AG09319 (cell line): ENCODE measurements around the gene NGEF.

Source experiments
- DNase-seq: peaks from one replicate; pipeline ENCODE4 v3.0.0-alpha.2; 2010; ENCODE audit warnings: low read depth; ENCODE audit errors: extremely low read depth
- CTCF ChIP-seq: IDR thresholded peaks from 2 replicates; pipeline ENCODE4 v1.5.1; 2011; ENCODE audit warnings: low read depth, mild to moderate bottlenecking, inconsistent platforms, low read length, moderate library complexity

NGEF gene

DNA sequence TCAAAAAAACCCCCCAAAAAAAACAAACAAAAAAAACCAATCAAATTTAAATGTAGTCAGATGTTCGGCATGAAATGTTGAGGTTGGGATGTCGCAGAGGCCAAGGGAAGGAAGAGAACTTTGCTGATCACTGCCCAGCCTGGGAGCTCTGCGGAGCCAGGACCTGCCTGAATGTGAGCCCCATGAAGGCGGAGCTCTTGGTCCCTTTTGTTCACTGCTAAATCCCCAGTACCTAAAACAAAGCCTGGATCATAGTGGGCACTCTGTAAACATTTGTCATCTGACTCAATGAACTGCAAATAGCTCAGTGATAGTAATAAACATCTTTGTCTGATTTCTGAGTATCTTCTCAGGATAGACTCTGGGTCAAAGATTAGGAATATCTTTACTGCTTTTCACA lies 64.0 kb downstream of the NGEF start:
- no peak for DNase-seq
- TF ChIP-seq CTCF = no peak

DNA sequence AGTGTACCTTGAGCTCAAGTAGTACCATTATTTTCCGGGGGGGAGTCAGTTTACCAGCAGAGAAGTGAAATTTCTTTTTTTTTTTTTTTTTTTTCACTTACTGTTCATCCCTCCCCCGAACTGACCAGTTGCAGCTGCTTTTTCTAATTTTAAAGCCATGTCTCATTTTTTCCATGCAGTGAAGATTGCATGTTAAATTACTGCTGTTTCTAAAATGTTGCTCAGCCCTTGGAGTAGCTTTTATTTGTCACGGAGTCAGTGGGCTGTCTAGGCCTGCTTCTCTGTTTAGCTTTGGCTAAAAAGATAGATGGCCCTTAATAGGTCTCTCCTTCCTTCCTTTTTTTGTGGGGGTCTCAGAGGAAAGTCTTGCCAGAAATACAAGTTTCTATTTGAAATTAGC lies 70.2 kb downstream of the NGEF start:
- no peak for DNase-seq

DNA sequence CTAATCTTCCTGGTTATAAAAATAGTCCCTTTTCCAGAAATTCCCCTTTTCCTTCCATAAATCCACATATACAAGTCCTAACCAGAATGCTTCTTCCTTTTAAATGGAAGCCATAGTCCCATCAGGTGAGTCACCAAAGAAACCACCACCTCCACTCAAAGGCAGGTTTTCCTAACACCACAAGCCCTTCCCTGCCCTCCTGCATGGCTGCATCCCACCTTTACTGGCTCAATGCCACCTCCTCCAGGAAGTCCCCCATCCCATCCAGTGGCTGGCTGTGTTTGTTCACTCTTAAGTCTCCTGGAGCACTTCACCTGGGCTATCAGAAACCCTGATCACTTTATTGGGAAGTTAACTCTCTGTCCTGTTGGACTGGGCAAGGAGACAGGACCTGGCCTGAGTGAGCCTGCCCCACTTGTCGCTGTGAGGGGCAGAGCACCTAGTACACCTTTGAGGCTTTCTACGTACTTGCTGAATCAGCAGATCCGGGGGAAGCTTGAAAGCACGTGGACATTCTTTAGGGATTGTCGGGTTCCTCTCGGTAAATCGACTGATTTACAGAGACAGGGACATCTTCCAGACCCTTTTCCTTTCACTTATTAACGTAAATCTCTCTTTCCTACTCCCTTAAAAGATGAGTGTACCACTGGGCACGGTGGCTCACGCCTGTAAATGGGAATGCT lies 71.0 kb downstream of the NGEF start:
- no peak for DNase-seq
- TF ChIP-seq CTCF = no peak

More for the DNA sequence above, 70.2 kb downstream of the NGEF start:
- no peak for TF ChIP-seq CTCF

GRCh38 chr2:232941400-232941799 lies 71.7 kb downstream of the NGEF start:
- no peak for TF ChIP-seq CTCF
- DNase-seq = no peak

DNA sequence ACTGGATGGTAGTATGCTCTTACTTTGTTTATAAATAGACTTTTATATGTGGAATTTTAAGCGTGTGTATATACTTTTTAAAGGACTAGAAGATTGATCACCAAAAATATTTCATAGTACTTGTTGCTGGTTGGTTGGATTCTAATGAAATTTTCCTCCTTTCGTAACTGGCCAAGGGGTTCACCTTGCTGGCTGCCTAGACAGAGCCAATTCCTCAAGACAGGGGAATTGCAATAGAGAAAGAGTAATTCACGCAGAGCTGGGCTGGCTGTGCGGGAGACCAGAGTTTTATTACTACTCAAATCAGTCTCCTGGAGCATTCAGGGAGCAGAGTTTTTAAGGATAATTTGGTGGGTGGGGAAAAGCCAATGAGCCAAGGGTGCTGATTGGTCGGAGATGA lies 72.3 kb downstream of the NGEF start:
- no peak for DNase-seq
- TF ChIP-seq CTCF = no peak

DNA sequence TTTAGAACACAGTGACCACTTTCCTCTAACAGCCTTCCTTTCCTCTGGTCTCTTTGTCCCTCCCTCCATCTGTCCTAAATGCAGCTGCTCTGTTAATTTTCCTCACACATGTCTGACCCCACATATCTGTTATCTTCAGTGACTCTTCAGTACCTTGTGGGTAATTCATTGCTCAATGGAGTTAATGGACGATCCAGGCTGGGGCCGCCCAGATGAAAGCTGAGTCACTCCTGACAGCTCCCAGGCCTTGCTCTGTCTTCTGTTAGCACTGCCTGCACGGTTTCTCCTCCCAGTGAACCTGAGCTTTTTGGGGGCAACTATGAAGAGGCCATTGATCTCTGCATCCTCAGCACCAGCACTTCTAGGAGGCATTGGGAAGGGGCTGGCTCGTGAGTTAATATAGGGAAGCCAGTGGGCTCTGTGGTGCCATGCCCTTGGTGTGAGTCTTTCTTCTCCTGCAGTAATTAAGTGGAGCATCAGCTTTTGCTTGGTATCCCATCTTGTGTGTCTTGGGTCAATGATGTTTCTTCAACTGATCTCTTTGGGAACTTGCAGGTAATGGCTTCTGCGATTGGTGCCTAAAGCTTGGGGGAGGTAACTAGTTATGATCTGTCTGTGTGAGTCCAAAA lies 75.7 kb downstream of the NGEF start:
- no peak for TF ChIP-seq CTCF
- DNase-seq = no peak

DNA sequence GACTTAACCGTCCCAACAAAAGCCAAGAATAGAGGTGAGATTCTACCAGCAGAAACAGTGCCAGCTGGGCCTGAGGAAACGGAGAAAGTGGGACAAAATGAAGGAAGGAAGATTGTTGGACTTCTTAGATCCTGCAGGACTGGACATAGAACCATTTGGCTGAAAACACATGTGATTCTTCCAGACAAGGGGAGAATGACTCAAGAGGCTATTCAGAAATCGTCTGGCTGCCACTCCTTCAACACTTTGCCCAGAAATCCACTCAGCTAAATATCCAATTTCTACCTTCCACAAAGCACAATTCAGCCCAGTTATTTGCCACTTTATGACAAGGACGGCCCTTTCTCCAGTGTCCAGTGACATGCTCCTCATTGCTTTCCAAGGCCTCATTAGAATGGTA lies 81.4 kb downstream of the NGEF start:
- TF ChIP-seq CTCF = no peak
- DNase-seq = no peak
